Epithelial cell of esophagus (primary cell): Measurements from ENCODE around the gene FAM227B.
"Not testable (repeated sequence)": the region's sequence is repeated elsewhere in the genome, so short reads cannot be mapped to it uniquely, and the experiment has no call there.

Experiments
- DNase-seq: peaks from one replicate; pipeline ENCODE4 v3.0.0; 2010; ENCODE audit warnings: low read depth
- H3K4me3 ChIP-seq: 2 replicates; pipeline ENCODE4 v1.5.1; 2011; ENCODE audit warnings: mild to moderate bottlenecking, low read length, control low read depth
- TF ChIP-seq, protein P1 (sequence below): IDR thresholded peaks from 2 replicates; pipeline ENCODE4 v1.5.1; 2011; ENCODE audit warnings: low read depth, mild to moderate bottlenecking, low read length, control low read depth, inconsistent platforms; ENCODE audit not compliant: insufficient read depth; ENCODE audit errors: missing control alignments

The FAM227B gene, protein sequence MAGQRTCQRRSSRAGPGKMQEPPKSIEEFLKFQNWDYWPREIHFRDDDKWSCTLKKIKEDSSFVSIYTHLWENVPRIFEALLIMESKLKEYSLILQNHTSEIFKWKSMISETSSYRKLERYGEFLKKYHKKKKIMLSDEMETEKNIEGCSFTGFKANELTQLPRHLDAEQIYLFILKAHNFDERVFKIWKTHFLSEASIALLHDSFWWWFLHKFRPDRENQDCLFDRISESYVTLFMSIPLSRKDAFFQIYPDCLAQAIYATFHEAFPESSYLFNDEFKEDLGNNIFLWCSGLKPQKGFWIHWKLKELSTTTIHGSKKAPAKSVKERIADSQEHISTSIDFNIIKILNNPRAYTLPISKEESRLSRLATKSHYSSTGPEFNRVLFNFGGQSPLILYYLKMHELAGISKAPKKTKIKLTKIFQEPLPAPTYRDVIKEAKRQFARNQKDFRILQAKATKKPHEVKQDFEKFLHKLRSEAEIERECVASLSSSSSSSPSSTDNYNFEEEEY

DNA sequence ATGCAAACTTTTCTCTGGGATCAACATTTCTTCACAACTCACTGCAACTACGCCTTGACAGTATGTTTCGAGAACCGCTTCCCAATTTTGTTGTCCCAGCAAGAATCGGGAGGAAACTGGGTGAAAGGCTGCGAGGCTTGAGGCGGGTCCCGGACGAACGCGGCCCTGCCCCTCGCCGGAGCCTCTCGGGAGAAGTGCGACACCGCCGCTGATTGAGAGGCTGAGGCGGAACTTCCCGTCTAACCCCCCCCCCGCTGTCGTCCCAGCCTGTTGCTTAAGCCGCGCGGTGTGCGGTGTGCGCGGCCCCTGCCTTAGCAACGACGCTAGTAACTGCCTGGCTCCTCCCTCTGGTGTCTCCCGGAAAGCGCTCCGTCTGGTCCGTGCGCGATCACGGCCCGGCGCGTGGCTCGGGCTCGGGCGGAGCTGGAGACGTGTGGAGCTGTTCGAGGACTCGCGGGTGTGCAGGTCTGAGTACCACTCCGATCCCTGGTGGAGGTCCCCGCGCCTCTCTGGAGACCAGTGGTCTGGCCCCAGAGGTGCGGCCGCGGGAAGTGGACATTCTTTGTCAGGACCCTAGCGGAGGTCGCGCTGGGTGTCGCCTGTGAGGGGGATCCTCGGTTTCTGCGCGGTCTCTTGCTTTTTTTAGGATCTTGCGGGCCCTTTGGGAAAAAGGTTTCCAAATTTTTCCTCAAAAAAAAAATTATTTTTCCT, at the start of gene FAM227B, which contains the start of gene DTWD1:
Gene FAM227B (minus strand): TSS at position 161 of the 711 bp plus-strand sequence. CDS start 5,647 bp downstream, outside the sequence.
Gene DTWD1 (plus strand): TSS at position 391 of the 711 bp plus-strand sequence. CDS start 4,120 bp downstream, outside the sequence.
- H3K4me3 ChIP-seq: peak within 1 kb of the TSS; percentile 89
- peak; percentile 97 for DNase-seq
- TF ChIP-seq, protein P1, sequence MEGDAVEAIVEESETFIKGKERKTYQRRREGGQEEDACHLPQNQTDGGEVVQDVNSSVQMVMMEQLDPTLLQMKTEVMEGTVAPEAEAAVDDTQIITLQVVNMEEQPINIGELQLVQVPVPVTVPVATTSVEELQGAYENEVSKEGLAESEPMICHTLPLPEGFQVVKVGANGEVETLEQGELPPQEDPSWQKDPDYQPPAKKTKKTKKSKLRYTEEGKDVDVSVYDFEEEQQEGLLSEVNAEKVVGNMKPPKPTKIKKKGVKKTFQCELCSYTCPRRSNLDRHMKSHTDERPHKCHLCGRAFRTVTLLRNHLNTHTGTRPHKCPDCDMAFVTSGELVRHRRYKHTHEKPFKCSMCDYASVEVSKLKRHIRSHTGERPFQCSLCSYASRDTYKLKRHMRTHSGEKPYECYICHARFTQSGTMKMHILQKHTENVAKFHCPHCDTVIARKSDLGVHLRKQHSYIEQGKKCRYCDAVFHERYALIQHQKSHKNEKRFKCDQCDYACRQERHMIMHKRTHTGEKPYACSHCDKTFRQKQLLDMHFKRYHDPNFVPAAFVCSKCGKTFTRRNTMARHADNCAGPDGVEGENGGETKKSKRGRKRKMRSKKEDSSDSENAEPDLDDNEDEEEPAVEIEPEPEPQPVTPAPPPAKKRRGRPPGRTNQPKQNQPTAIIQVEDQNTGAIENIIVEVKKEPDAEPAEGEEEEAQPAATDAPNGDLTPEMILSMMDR: peak; percentile 8

DNA sequence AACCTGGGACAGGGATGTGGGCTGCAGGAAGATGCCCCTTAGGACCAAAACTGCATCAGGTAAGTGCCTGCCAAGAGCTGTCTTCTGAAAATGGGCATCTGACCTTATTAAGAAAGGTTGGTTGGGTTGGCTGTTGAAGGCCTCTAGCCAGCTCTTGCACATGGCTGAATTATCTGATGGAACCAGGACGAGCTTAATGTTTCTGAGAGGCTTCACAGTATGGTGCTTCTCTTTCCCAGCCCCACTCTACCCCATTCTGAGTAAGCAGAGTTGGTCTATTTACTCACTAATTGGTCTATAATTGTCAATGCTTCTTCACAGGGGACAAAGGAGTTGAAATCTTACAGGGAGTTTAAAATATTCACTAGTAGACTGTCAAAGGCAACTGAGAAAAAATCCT, 48.7 kb upstream of the FAM227B start:
- no peak overlapping the region for H3K4me3 ChIP-seq
- TF ChIP-seq, protein P1: no peak
- DNase-seq: no peak

DNA sequence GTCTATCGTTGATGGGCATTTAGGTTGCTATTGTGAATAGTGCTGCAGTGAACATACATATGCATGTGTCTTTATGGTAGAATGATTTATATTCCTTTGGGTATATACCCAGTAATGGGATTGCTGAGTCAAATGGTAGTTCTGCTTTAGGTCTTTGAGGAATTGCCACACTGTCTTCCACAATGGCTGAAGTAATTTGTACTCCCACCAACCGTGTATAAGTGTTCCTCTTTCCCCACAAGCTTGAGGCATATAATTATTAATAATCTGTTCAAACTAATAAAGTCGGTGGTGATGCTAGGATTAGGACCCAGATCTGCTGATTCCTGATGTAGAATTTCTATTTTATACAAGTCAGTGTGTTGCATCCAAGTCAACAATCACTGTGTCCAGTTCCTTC, 45.9 kb upstream of the FAM227B start:
- H3K4me3 ChIP-seq, DNase-seq: not testable (repeated sequence)

DNA sequence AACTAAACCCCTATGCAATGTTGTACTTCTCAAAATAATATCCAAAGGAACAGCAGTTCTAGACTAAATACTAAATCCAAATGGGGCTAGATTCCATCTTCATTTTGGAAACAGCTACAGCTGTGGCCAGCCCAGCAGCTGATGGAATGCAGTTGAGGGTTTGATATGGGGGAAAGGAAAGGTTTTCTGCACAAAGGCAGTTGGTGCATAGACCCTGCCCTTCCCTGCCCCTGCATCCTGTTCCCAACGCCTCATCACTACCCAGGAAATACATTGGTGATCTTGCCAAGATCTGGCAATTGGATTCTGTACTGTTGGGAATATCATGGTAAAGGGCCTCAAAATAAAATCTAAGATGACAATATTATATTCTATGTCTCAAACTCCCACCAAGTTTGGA, 44.1 kb upstream of the FAM227B start:
- H3K4me3 ChIP-seq: no peak overlapping the region
- DNase-seq: no peak
- TF ChIP-seq, protein P1: no peak

DNA sequence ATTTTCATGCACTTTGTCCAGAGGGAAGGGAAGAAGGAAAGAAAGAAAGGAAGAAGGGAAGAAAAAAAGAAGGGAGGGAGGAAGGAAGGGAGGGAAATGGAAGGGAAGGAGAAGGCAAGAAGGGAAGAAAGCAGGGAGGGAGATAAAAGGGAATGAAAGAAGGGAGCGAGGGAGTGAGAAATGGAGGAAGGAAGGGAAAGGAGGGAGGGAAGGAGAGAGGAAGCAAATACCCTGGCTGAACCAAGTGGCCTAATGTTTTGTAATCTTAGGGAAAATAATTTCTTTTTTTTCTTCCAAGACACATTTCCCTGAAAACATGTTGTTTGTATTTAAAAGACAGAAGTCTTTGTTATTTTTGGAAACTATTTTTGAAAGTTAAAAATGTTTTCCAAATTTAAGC, 36.1 kb upstream of the FAM227B start:
- TF ChIP-seq, protein P1: no peak
- no peak for DNase-seq
- H3K4me3 ChIP-seq: no peak overlapping the region

DNA sequence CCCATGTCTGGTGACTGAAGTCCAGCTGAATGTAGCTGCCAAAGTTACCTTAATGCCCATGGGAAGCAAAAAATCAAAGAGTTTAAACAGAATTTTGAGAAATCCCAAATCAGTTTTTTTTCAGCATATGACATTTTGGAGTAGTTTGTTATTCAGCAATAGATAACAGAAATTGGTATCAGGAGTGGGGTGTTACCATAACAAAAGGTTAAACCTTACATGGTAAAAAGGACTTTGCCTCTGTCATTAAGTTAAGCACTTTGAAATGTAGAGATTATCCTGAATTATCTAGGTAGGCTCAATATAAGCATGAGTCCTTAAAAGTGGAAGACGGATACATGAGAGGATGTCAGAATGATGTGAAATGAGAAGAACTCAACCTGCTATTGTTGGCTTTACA, 32.3 kb upstream of the FAM227B start:
- no peak overlapping the region for H3K4me3 ChIP-seq
- TF ChIP-seq, protein P1: no peak
- no peak for DNase-seq

DNA sequence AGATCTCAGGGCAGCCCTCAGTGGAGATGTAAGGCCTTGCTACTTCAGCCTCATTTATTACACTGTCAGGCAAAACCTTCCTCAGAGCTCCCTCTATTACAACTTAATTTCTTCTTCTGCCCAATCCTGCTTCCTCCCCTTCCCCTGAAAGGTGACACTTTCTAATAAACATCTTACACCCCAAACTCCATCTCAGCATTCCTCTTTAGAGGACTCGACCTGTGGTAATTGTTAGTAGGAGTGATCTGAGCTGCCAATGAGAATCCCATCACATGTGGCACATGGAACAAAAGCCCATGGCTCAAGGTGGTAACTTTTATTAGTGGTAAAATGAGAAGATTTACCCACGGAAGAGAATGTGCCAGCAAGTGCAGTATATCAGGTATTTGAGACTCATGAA, 30.1 kb upstream of the FAM227B start:
- DNase-seq: no peak
- TF ChIP-seq, protein P1: no peak
- no peak overlapping the region for H3K4me3 ChIP-seq
